K562 (cell line): Measurements from ENCODE around the gene VPS11. TPM values are rescaled to one million over a fixed set of nuclear protein-coding genes. Genes with fewer than 3 reads are reported as not detected.

Experiments
- BHLHE40 ChIP-seq: IDR thresholded peaks from 2 replicates; pipeline ENCODE4 v1.6.1; 2011; ENCODE audit warnings: low read length, improper control_type of control experiment
- CHAMP1 ChIP-seq: fragments of 450-650 bp; IDR thresholded peaks from 2 replicates; pipeline ENCODE4 v1.6.1; 2016; ENCODE audit warnings: mild to moderate bottlenecking
- HSF4 ChIP-seq: fragments of 250-450 bp; sonication (Bioruptor Pico); IDR thresholded peaks from 2 replicates; pipeline ENCODE4 v2.1.2; 2022; ENCODE audit warnings: mild to moderate bottlenecking, moderate library complexity, borderline replicate concordance
- IFI16 ChIP-seq: fragments of 250-450 bp; sonication (Bioruptor Pico); IDR thresholded peaks from 2 replicates; pipeline ENCODE4 v2.1.2; 2022; ENCODE audit warnings: mild to moderate bottlenecking, inconsistent platforms
- KAT7 ChIP-seq: sonication (generic); formaldehyde crosslinking; IDR thresholded peaks from 2 replicates; pipeline ENCODE4 v1.8.0; 2022; ENCODE audit warnings: missing genetic modification reagents, mild to moderate bottlenecking, borderline replicate concordance
- MGA ChIP-seq: fragments of 450-650 bp; IDR thresholded peaks from 2 replicates; pipeline ENCODE4 v1.6.1; 2016; ENCODE audit warnings: mild to moderate bottlenecking, moderate library complexity
- MYC ChIP-seq, 2 experiments: fragments of 250-450 bp in 1 of 2; sonication (Bioruptor Pico) in 1 of 2; IDR thresholded peaks; 2 replicates each; pipeline versions ENCODE4 v1.5.1 to v1.6.1; 2012 to 2021; ENCODE audit warnings: low read depth in 2 of 2, borderline replicate concordance in 1 of 2, improper control_type of control experiment in 1 of 2, low read length in 1 of 2, mild to moderate bottlenecking in 1 of 2, moderate library complexity in 1 of 2
- PHTF2 ChIP-seq: fragments of 250-450 bp; sonication (Bioruptor Pico); IDR thresholded peaks from 2 replicates; pipeline ENCODE4 v1.5.0; 2021; ENCODE audit warnings: mild to moderate bottlenecking
- SAFB ChIP-seq: fragments of 200-400 bp; formaldehyde crosslinking; IDR thresholded peaks from 2 replicates; pipeline ENCODE4 v1.6.1; 2017; ENCODE audit warnings: low read depth, low read length, borderline replicate concordance
- SMARCB1 ChIP-seq: IDR thresholded peaks from 2 replicates; pipeline ENCODE4 v1.6.1; 2011; ENCODE audit warnings: improper control_type of control experiment, low read depth; ENCODE audit not compliant: insufficient read length
- TEAD4 ChIP-seq, 2 experiments: sonication (generic) in 1 of 2; formaldehyde crosslinking in 1 of 2; IDR thresholded peaks; 2 replicates each; pipeline versions ENCODE4 v1.6.1 to v1.8.0; 2012 to 2022; ENCODE audit warnings: borderline replicate concordance in 1 of 2, inconsistent platforms in 1 of 2, low read length in 1 of 2, mild to moderate bottlenecking in 1 of 2, missing genetic modification reagents in 1 of 2
- ZNF232 ChIP-seq: sonication (generic); formaldehyde crosslinking; IDR thresholded peaks from 2 replicates; pipeline ENCODE4 v1.8.0; 2022; ENCODE audit warnings: mild to moderate bottlenecking, missing genetic modification reagents
- ZNF311 ChIP-seq: fragments of 250-450 bp; sonication (Bioruptor Pico); IDR thresholded peaks from 2 replicates; pipeline ENCODE4 v1.4.0; 2020; ENCODE audit warnings: mild to moderate bottlenecking, moderate library complexity
- ZSCAN29 ChIP-seq: fragments of 450-650 bp; IDR thresholded peaks from 2 replicates; pipeline ENCODE4 v1.6.1; 2017
- polyA plus RNA-seq, 8 experiments: library from polyadenylated mRNA; depleted of rRNA in 4 of 8; stranded (reverse) in 5 of 8; unstranded in 3 of 8; fragments of >200 nt; fragmentation: Nextera tagmentation in 2 of 8; fragmentation: Illumina TruSeq in 1 of 8; extraction: Ambion mirVana in 2 of 8; extraction: Trizol in 1 of 8; gene quantifications; 2 replicates each; pipeline versions ENCODE4 v1.2.1 to v1.2.3, GENCODE V29; 2011 to 2014; ENCODE audit warnings: inconsistent platforms in 1 of 8, missing spikeins in 1 of 8
- total RNA-seq, 7 experiments: library from RNA; depleted of rRNA in 6 of 7; stranded (reverse); fragments of >200 nt in 6 of 7; fragmentation: Illumina TruSeq in 2 of 7; extraction: Trizol in 2 of 7; gene quantifications; 2 replicates each; pipeline versions ENCODE4 v1.2.1 to v1.2.3, GENCODE V29; 2011 to 2021; ENCODE audit warnings: low replicate concordance in 1 of 7

VPS11 gene
- total and polyA plus RNA-seq, 9 of the 15 experiments (the other 6 are each of a cell fraction or from before 2014, with no cell fraction given), result 14.1 to 35.5 (median 27.5) TPM

GRCh38 chr11:119024430-119025098, 43.1 kb upstream of the VPS11 start (continued):
- TF ChIP-seq ZNF232 (CRISPR knock-in tag), result no peak
- no peak for TF ChIP-seq ZNF311 (CRISPR knock-in tag)
- TF ChIP-seq HSF4 (CRISPR knock-in tag), result no peak
- no peak for TF ChIP-seq TEAD4 (IDR thresholded peaks at IDR 0.05; ENCODE audit: low read length)
- no peak for TF ChIP-seq TEAD4 (CRISPR knock-in tag; IDR thresholded peaks at IDR 0.05; ENCODE audit: borderline replicate concordance)
- TF ChIP-seq KAT7 (CRISPR knock-in tag), result no peak
- no peak for TF ChIP-seq MGA
- TF ChIP-seq SMARCB1, result no peak
- TF ChIP-seq ZSCAN29, result no peak
- no peak for TF ChIP-seq PHTF2 (CRISPR knock-in tag)
- no peak for TF ChIP-seq SAFB
- no peak for TF ChIP-seq IFI16 (CRISPR knock-in tag)
- 0 out of 2 replicates have a peak, but pooled peaks have one; percentile 10 for TF ChIP-seq BHLHE40
- no peak for TF ChIP-seq CHAMP1
- TF ChIP-seq MYC (IDR thresholded peaks at IDR 0.05; ENCODE audit: low read depth, low read length), result 0 out of 2 replicates have a peak, but pooled peaks have one; percentile 21
- no peak for TF ChIP-seq MYC (CRISPR knock-in tag; IDR thresholded peaks at IDR 0.05; ENCODE audit: borderline replicate concordance, low read depth)
